Left lung (tissue), 10 donors: ENCODE data around the gene TENM3. TPM values are rescaled to one million over a fixed set of nuclear protein-coding genes. Genes with fewer than 3 reads are reported as not detected.

Experiments
- ATAC-seq: fragments of 200-7000 bp; cut with Tn5 transposase; one replicate; pipeline ENCODE4 v1.9.1; 2020; ENCODE audit warnings: moderate library complexity
- DNase-seq, 4 donors: peaks; one replicate each; pipeline ENCODE4 v3.0.0-alpha.2; 2013 to 2020
- H3K27ac ChIP-seq, 2 donors: fragments of 200-600 bp; sonication (generic) in 1 of 2; one replicate each; pipeline versions ENCODE4 v1.5.0 to v1.8.0; 2020 to 2021
- H3K27me3 ChIP-seq, 2 donors: fragments of 200-600 bp; sonication (generic) in 1 of 2; one replicate each; pipeline versions ENCODE4 v1.5.0 to v1.8.0; 2020 to 2021
- H3K36me3 ChIP-seq, 2 donors: fragments of 200-600 bp; sonication (generic) in 1 of 2; one replicate each; pipeline versions ENCODE4 v1.5.0 to v1.8.0; 2020 to 2021
- H3K4me1 ChIP-seq, 2 donors: fragments of 200-600 bp; one replicate each; pipeline ENCODE4 v1.8.0; 2021
- H3K4me3 ChIP-seq, 2 donors: fragments of 200-600 bp; sonication (generic) in 1 of 2; one replicate each; pipeline versions ENCODE4 v1.5.0 to v1.8.0; 2020 to 2021; ENCODE audit warnings: mild to moderate bottlenecking in 1 of 2
- H3K9me3 ChIP-seq, 2 donors: fragments of 200-600 bp; sonication (generic) in 1 of 2; one replicate each; pipeline versions ENCODE4 v1.5.0 to v1.8.0; 2020 to 2021
- CTCF ChIP-seq, 2 donors: fragments of 200-600 bp; sonication (generic) in 1 of 2; IDR thresholded peaks; one replicate each; pipeline versions ENCODE4 v1.5.0 to v1.8.0; 2021; ENCODE audit warnings: antibody characterized with exemption in 2 of 2
- intact Hi-C, 2 donors: fragments of 100-400 bp; cut with DNase I; formaldehyde crosslinking; loops; one replicate each; pipeline versions ENCODE4 v1.11.2 to v1.14.2; 2022
- polyA plus RNA-seq, 6 donors: library from polyadenylated mRNA; unstranded; fragments of 120-200 nt; gene quantifications; one replicate each; pipeline ENCODE4 v1.2.1, GENCODE V29; 2013; ENCODE audit not compliant: insufficient read length in 6 of 6
- total RNA-seq, 2 donors: library from RNA; stranded (reverse); fragmentation: NEBNext Ultra II Directional; extraction: Animal tissue kit (Norgen Biotek cat#: 25700); gene quantifications; one replicate each; pipeline ENCODE4 v1.2.1, GENCODE V29; 2021
- donor health status: DM: no; HTN: yes; CAD: no.
- donor health status: DM: no; HTN: no; CAD: no.

The TENM3 gene
- total and polyA plus RNA-seq, 8 donors: 2.2 to 5.6 (median 3.1) TPM

- intact Hi-C loops: no loop called here
- no peak for TF ChIP-seq CTCF (IDR thresholded peaks at IDR 0.05)
- DNase-seq (no peak), ATAC-seq (no peak)
- H3K36me3 ChIP-seq: no peaks in the 10 kb centered on the region
- no peak overlapping the region for H3K4me3 ChIP-seq
- H3K9me3 ChIP-seq: peaks cover 0 to 9% of the 10 kb centered on the region in 2 donors
- no peaks in the 10 kb centered on the region for H3K4me1 ChIP-seq
- H3K27me3 ChIP-seq: no peaks in the 10 kb centered on the region
- H3K27ac ChIP-seq: no peak overlapping the region
These were observed 350.7 kb downstream of the TENM3 start for GRCh38 chr4:182593864-182594263.

DNA sequence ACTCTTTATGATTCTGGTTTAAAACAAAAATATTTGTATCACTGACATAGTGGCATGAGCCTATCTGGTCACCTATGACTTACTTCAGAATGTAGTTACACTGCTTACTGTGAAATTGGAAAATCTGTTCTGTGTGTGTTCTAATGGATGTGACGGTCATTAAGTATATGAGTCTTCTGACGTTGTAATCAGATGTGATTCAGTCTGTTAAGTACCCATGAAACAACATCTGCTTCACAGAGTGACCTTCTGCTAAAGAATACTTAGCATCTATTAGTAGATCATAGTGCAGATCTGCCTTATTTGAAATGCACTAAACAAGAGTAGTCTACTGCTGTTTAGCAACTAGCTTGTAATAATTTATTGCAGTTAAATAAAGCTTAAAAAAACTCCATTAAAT is 356.9 kb downstream of the TENM3 start:
- H3K27me3 ChIP-seq: no peaks in the 10 kb centered on the region
- intact Hi-C loops: no loop called here
- no peak for ATAC-seq
- H3K4me3 ChIP-seq: no peak overlapping the region
- no peak overlapping the region for H3K27ac ChIP-seq
- no peaks in the 10 kb centered on the region for H3K9me3 ChIP-seq
- DNase-seq: no peak
- TF ChIP-seq CTCF (IDR thresholded peaks at IDR 0.05): no peak
- H3K4me1 ChIP-seq: no peaks in the 10 kb centered on the region
- no peaks in the 10 kb centered on the region for H3K36me3 ChIP-seq

GRCh38 chr4:182600856-182601255 is 357.7 kb downstream of the TENM3 start:
- TF ChIP-seq CTCF (IDR thresholded peaks at IDR 0.05): no peak
- intact Hi-C loops: no loop called here
- Histone ChIP-seq H3K27me3 (no peaks in the 10 kb centered on the region), H3K36me3 (no peaks in the 10 kb centered on the region), H3K4me3 (no peak overlapping the region), H3K27ac (no peak overlapping the region), H3K4me1 (no peaks in the 10 kb centered on the region), H3K9me3 (no peaks in the 10 kb centered on the region)
- ATAC-seq (no peak), DNase-seq (no peak)

DNA sequence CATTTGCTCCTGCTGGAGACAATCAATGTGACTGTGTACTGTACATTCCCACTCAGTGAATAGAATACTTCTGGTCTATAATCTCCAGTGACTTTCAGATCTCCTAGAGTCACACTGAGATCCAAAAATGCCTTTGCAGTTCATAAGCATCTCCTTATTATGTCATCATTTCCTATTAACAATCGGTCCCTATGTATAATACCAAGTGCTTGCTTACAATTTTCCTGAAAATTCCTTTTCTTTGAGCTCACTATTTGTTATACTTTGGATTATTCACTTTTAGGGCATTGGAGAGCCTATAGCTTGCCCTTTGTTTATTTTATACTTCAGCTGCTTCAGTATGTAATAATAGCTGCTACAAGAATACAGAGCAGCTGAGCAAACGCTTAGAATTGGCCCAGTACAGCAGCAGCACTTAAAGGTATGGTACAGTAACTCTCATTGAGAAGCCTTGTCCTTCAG is 361.0 kb downstream of the TENM3 start:
- Histone ChIP-seq H3K27ac (no peak overlapping the region), H3K36me3 (no peaks in the 10 kb centered on the region), H3K27me3 (no peaks in the 10 kb centered on the region), H3K9me3 (no peaks in the 10 kb centered on the region), H3K4me3 (no peak overlapping the region), H3K4me1 (no peaks in the 10 kb centered on the region)
- DNase-seq (no peak), ATAC-seq (no peak)
- intact Hi-C loops: no loop called here
- TF ChIP-seq CTCF (IDR thresholded peaks at IDR 0.05): no peak

DNA sequence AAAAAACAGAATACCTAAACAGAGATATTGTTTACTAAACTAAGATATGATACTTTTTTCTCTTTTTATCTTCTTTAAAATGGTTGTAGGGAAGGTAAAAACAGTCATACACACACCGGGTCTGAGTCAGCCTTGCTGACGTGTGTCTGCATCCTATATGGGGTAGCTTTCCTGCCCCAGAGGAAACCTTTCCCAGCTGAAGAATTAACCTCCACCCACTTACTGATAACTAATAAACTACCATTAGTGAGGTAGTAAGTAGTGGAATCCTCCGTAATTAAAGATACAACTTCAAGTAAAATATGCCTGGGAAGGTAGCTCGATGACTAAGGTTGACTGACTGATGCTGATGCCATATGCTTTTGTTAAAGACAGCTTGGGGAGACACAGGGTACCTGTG is 361.8 kb downstream of the TENM3 start:
- DNase-seq (no peak), ATAC-seq (no peak)
- Histone ChIP-seq H3K4me3 (no peak overlapping the region), H3K36me3 (no peaks in the 10 kb centered on the region), H3K9me3 (no peaks in the 10 kb centered on the region), H3K27me3 (no peaks in the 10 kb centered on the region), H3K4me1 (no peaks in the 10 kb centered on the region), H3K27ac (no peak overlapping the region)
- no peak for TF ChIP-seq CTCF (IDR thresholded peaks at IDR 0.05)
- intact Hi-C loops: no loop called here
